HEK293T (cell line): ENCODE measurements around the gene IQSEC1.

Source experiments
- ARNT ChIP-seq: fragments of 450-650 bp; IDR thresholded peaks from 2 replicates; pipeline ENCODE4 v1.6.1; 2017; ENCODE audit warnings: mild to moderate bottlenecking
- BHLHE40 ChIP-seq: fragments of 450-650 bp; IDR thresholded peaks from 2 replicates; pipeline ENCODE4 v1.6.1; 2016; ENCODE audit warnings: mild to moderate bottlenecking, moderate library complexity, borderline replicate concordance
- ELF4 ChIP-seq: fragments of 450-650 bp; IDR thresholded peaks from 2 replicates; pipeline ENCODE4 v1.6.1; 2017; ENCODE audit warnings: antibody characterized with exemption
- FOXA1 ChIP-seq: fragments of 450-650 bp; IDR thresholded peaks from 2 replicates; pipeline ENCODE4 v1.6.1; 2016; ENCODE audit warnings: mild to moderate bottlenecking
- FOXK2 ChIP-seq: fragments of 450-650 bp; IDR thresholded peaks from 2 replicates; pipeline ENCODE4 v1.6.1; 2016; ENCODE audit warnings: mild to moderate bottlenecking
- FOXM1 ChIP-seq: fragments of 450-650 bp; IDR thresholded peaks from 2 replicates; pipeline ENCODE4 v1.6.1; 2017; ENCODE audit warnings: mild to moderate bottlenecking, borderline replicate concordance
- HDGF ChIP-seq: fragments of 450-650 bp; IDR thresholded peaks from 2 replicates; pipeline ENCODE4 v1.6.1; 2017; ENCODE audit warnings: antibody characterized with exemption, borderline replicate concordance
- NFRKB ChIP-seq: fragments of 450-650 bp; IDR thresholded peaks from 2 replicates; pipeline ENCODE4 v1.6.1; 2016; ENCODE audit warnings: mild to moderate bottlenecking, moderate library complexity
- PKNOX1 ChIP-seq: fragments of 450-650 bp; IDR thresholded peaks from 2 replicates; pipeline ENCODE4 v1.6.1; 2016
- SP1 ChIP-seq: fragments of 450-650 bp; IDR thresholded peaks from 2 replicates; pipeline ENCODE4 v1.6.1; 2017
- SUZ12 ChIP-seq: fragments of 450-650 bp; IDR thresholded peaks from 2 replicates; pipeline ENCODE4 v1.6.1; 2016; ENCODE audit warnings: mild to moderate bottlenecking
- TARDBP ChIP-seq: fragments of 450-650 bp; IDR thresholded peaks from 2 replicates; pipeline ENCODE4 v1.6.1; 2016
- ZNF384 ChIP-seq: fragments of 450-650 bp; IDR thresholded peaks from 2 replicates; pipeline ENCODE4 v1.6.1; 2016

GRCh38 chr3:13081603-13082360 is 8.6 kb upstream of the IQSEC1 start:
- TF ChIP-seq FOXM1, result no peak
- no peak for TF ChIP-seq BHLHE40
- TF ChIP-seq SP1, result no peak
- no peak for TF ChIP-seq SUZ12
- no peak for TF ChIP-seq ARNT
- no peak for TF ChIP-seq NFRKB
- TF ChIP-seq FOXA1, result no peak
- TF ChIP-seq ELF4, result no peak
- no peak for TF ChIP-seq HDGF
- no peak for TF ChIP-seq PKNOX1
- TF ChIP-seq ZNF384, result no peak
- no peak for TF ChIP-seq FOXK2
- no peak for TF ChIP-seq TARDBP
